Fibroblast of lung (primary cell): ENCODE results near the gene BRD3. TPM values are rescaled to one million over a fixed set of nuclear protein-coding genes. Genes with fewer than 3 reads are reported as not detected.

Source experiments
- DNase-seq, 2 donors: peaks; one replicate each; pipeline versions ENCODE4 v3.0.0 to v3.0.0-alpha.2; 2010; ENCODE audit warnings: low read depth in 2 of 2
- H2AFZ ChIP-seq: 2 replicates; pipeline ENCODE4 v1.5.1; 2012; ENCODE audit warnings: low read length, control low read depth, inconsistent platforms
- H3K27ac ChIP-seq: 2 replicates; pipeline ENCODE4 v1.5.1; 2011; ENCODE audit warnings: low read length, control low read depth; ENCODE audit not compliant: insufficient read depth
- H3K27me3 ChIP-seq: 2 replicates; pipeline ENCODE4 v1.5.1; 2011; ENCODE audit warnings: mild to moderate bottlenecking, low read length; ENCODE audit not compliant: control insufficient read depth, insufficient read depth
- H3K36me3 ChIP-seq: 2 replicates; pipeline ENCODE4 v1.5.1; 2011; ENCODE audit warnings: low read length; ENCODE audit not compliant: control insufficient read depth, insufficient read depth
- H3K4me1 ChIP-seq: 2 replicates; pipeline ENCODE4 v1.5.1; 2011; ENCODE audit warnings: low read length; ENCODE audit not compliant: control insufficient read depth, insufficient read depth; ENCODE audit errors: extremely low read depth
- H3K4me2 ChIP-seq: 2 replicates; pipeline ENCODE4 v1.5.1; 2011; ENCODE audit warnings: low read length, control low read depth; ENCODE audit not compliant: insufficient read depth; ENCODE audit errors: extremely low read depth
- H3K4me3 ChIP-seq, 4 experiments: fragments of 200-600 bp in 1 of 4; sonication (generic) in 1 of 4; replicated peaks in 1 of 4; 2 replicates each; pipeline ENCODE4 v1.5.1; 2011 to 2016; ENCODE audit warnings: low read length in 4 of 4, low read depth in 3 of 4, mild to moderate bottlenecking in 3 of 4, control low read depth in 2 of 4, inconsistent platforms in 1 of 4, mixed read lengths in 1 of 4; ENCODE audit not compliant: insufficient read depth in 1 of 4; ENCODE audit errors: control extremely low read depth in 1 of 4
- H3K79me2 ChIP-seq: 2 replicates; pipeline ENCODE4 v1.5.1; 2012; ENCODE audit warnings: mild to moderate bottlenecking, low read length, inconsistent platforms; ENCODE audit not compliant: control insufficient read depth, insufficient read depth
- H3K9ac ChIP-seq: 2 replicates; pipeline ENCODE4 v1.5.1; 2011; ENCODE audit warnings: mild to moderate bottlenecking, low read length, control low read depth; ENCODE audit not compliant: insufficient read depth
- H3K9me3 ChIP-seq: 2 replicates; pipeline ENCODE4 v1.5.1; 2012; ENCODE audit warnings: low read depth, low read length; ENCODE audit not compliant: control insufficient read depth, insufficient read depth
- H4K20me1 ChIP-seq: 2 replicates; pipeline ENCODE4 v1.5.1; 2011; ENCODE audit warnings: low read length; ENCODE audit not compliant: control insufficient read depth, insufficient read depth; ENCODE audit errors: extremely low read depth
- CTCF ChIP-seq, 2 donors: IDR thresholded peaks in 1 of 2; conservative IDR thresholded peaks in 1 of 2; 1 replicate in 1 of 2; 2 replicates in 1 of 2; pipeline ENCODE4 v1.5.1; 2011 to 2012; ENCODE audit warnings: low read length in 2 of 2, control low read depth in 1 of 2, inconsistent platforms in 1 of 2, low read depth in 1 of 2, mild to moderate bottlenecking in 1 of 2
- EZH2 ChIP-seq: IDR thresholded peaks from 2 replicates; pipeline ENCODE4 v1.5.1; 2012; ENCODE audit warnings: low read length, control low read depth, mild to moderate bottlenecking; ENCODE audit errors: missing control alignments
- polyA plus RNA-seq, 2 donors: library from polyadenylated mRNA; depleted of rRNA in 1 of 2; stranded (reverse) in 1 of 2; unstranded in 1 of 2; fragments of >200 nt; gene quantifications; 2 replicates each; pipeline ENCODE4 v1.2.1, GENCODE V29; 2011 to 2012; ENCODE audit warnings: missing spikeins in 1 of 2
- total RNA-seq: library from RNA; depleted of rRNA; stranded (reverse); fragments of >200 nt; gene quantifications from 2 replicates; pipeline ENCODE4 v1.2.1, GENCODE V29; 2014

The BRD3 gene
- total and polyA plus RNA-seq, 2 donors (not counting 1 experiment from before 2014, with no cell fraction given), result 7.6 to 10.4 TPM

- H3K4me2 ChIP-seq, result peak overlapping the region; percentile 61
- DNase-seq, result no peak
Observed at GRCh38 chr9:134026581-134026980, 41.2 kb downstream of the BRD3 start.

GRCh38 chr9:134025606-134026541, 42.0 kb downstream of the BRD3 start:
- no peaks in the 10 kb centered on the region for H3K79me2 ChIP-seq
- no peak for TF ChIP-seq EZH2
- TF ChIP-seq CTCF (conservative IDR thresholded peaks at IDR 0.05 in 1 of 2, IDR thresholded peaks at IDR 0.05 in 1 of 2; ENCODE audit: low read depth in 1 of 2, low read length in 2 of 2), result peak in 1 of 2 donors; percentile 21
- peak overlapping the region; percentile 61 for H3K4me2 ChIP-seq
- H3K36me3 ChIP-seq, result peaks cover 2% of the 10 kb centered on the region
- peak; percentile 42 to 45 for DNase-seq
- H3K9me3 ChIP-seq, result no peaks in the 10 kb centered on the region
- no peaks in the 10 kb centered on the region for H3K27me3 ChIP-seq
- H3K27ac ChIP-seq, result peak overlapping the region; percentile 59
- peak overlapping the region; percentile 70 to 76 (median 73) for H3K4me3 ChIP-seq
- H2AFZ ChIP-seq, result peak overlapping the region; percentile 83
- no peaks in the 10 kb centered on the region for H4K20me1 ChIP-seq
- H3K4me1 ChIP-seq, result no peaks in the 10 kb centered on the region
- peak overlapping the region; percentile 55 for H3K9ac ChIP-seq

More at GRCh38 chr9:134026581-134026980, 41.2 kb downstream of the BRD3 start:
- Histone ChIP-seq H4K20me1 (no peaks in the 10 kb centered on the region), H3K27me3 (no peaks in the 10 kb centered on the region), H3K36me3 (peaks cover 4% of the 10 kb centered on the region), H3K4me1 (no peaks in the 10 kb centered on the region), H3K9me3 (no peaks in the 10 kb centered on the region), H3K79me2 (no peaks in the 10 kb centered on the region), H3K27ac (no peak overlapping the region), H3K4me3 (peak overlapping the region in 2 of 4 experiments; percentile 74 to 76), H2AFZ (no peak overlapping the region), H3K9ac (no peak overlapping the region)
- no peak for TF ChIP-seq CTCF (conservative IDR thresholded peaks at IDR 0.05 in 1 of 2, IDR thresholded peaks at IDR 0.05 in 1 of 2; ENCODE audit: low read depth in 1 of 2, low read length in 2 of 2)
- TF ChIP-seq EZH2, result no peak

GRCh38 chr9:134024828-134025605, 42.8 kb downstream of the BRD3 start, which contains the start of gene BRD3OS:
Gene BRD3OS, plus strand, starts transcription at chr9:134025481. Its CDS starts 1,267 bp downstream, at chr9:134026748.
- H3K9me3 ChIP-seq, result no peaks in the 10 kb centered on the region
- H3K4me2 ChIP-seq, result peak within 1 kb of the TSS; percentile 70
- peak within 1 kb of the TSS; percentile 55 for H3K9ac ChIP-seq
- peak within 1 kb of the TSS; percentile 70 to 77 (median 74) for H3K4me3 ChIP-seq
- H3K79me2 ChIP-seq, result no peaks in the 10 kb centered on the region
- DNase-seq, result peak; percentile 99 to 100
- H3K27me3 ChIP-seq, result no peaks in the 10 kb centered on the region
- no peak for TF ChIP-seq EZH2
- no peak for TF ChIP-seq CTCF (conservative IDR thresholded peaks at IDR 0.05 in 1 of 2, IDR thresholded peaks at IDR 0.05 in 1 of 2; ENCODE audit: low read depth in 1 of 2, low read length in 2 of 2)
- H2AFZ ChIP-seq, result peak within 1 kb of the TSS; percentile 83
- H3K27ac ChIP-seq, result peak within 1 kb of the TSS; percentile 59
- peaks cover 2% of the 10 kb centered on the region for H3K36me3 ChIP-seq
- H4K20me1 ChIP-seq, result no peaks in the 10 kb centered on the region
- H3K4me1 ChIP-seq, result no peaks in the 10 kb centered on the region
